Thoracic aorta endothelial cell (primary cell): ENCODE data around the gene URI1. TPM values are rescaled to one million over a fixed set of nuclear protein-coding genes. Genes with fewer than 3 reads are reported as not detected.

Experiments used
- small RNA-seq: library from RNA; depleted of rRNA; stranded (forward); fragments of <200 nt; gene quantifications from one replicate; pipeline ENCODE3, GENCODE V24; 2012
- total RNA-seq: library from RNA; depleted of rRNA; stranded (reverse); fragments of >200 nt; gene quantifications from 2 replicates; pipeline ENCODE4 v1.2.3, GENCODE V29; 2012

Gene URI1
- 56.3 and 70.3 TPM in 2 replicates for total RNA-seq

GRCh38 chr19:29941828-29942403 is at the start of gene URI1:
Gene URI1 (plus strand): TSS chr19:29942239. CDS start chr19:29942548, 309 bp downstream.

Small RNA genes lying within 50 kb of the gene (small RNA-seq; reads per million reads assigned to genes)
- gene AC008798.1 (not detected), gene TAF9P3 (not detected)

Other genes with a start within 250 kb of the URI1 start
- 18.0 and 20.2 TPM in 2 replicates for gene C19orf12, start 227.0 kb upstream of the URI1 start, total RNA-seq
- 7.0 and 8.5 TPM in 2 replicates for gene CCNE1, start 130.2 kb upstream of the URI1 start, total RNA-seq